HG02973 (cell line): ENCODE data around the gene CACNA1S.

Source experiments
- ATAC-seq: cut with Tn5 transposase; IDR thresholded peaks from one replicate; pipeline ENCODE4 v1.9.1; 2021; ENCODE audit warnings: moderate library complexity; ENCODE audit not compliant: unreplicated experiment

The CACNA1S gene

DNA sequence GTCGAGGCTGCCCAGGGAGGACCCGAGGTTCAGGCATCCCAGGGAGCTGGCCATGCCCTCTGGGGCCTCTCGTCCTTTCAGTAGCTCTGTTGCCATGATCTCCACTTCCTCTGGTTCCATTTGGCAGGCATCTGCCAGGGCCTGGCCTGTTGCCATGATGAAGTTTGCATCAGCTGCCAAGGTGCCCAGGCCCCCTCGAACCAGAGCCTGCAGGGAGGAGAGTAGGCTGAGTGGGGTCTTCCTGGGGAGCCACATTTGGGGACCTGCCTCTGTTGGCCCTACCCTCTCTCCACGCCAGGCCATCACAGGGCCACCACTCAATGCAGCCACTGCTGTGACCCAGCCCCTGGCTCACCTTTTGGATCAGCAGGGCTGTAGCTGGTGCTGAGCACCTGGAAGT, 72.3 kb downstream of the CACNA1S start:
- no peak for ATAC-seq

DNA sequence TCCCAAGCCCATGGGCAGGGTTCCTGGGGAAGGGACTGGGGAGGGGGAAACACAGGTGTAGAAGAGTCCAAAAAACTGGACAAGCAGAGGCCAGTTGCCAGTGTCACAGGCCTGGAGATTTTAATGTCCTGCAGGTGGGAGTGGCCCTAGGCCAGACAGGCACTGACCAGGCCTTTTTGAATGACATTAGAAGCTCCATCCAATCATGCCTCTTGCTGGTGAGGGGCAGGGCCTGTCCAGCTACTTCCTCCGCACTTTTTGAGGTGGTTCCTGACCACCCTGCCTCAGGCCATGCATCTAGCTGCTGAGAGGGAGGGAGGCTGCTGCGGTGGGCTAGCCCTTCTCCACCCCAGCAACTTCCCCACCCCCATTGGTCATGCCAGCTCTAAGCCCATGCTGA, 72.8 kb downstream of the CACNA1S start:
- no peak for ATAC-seq

DNA sequence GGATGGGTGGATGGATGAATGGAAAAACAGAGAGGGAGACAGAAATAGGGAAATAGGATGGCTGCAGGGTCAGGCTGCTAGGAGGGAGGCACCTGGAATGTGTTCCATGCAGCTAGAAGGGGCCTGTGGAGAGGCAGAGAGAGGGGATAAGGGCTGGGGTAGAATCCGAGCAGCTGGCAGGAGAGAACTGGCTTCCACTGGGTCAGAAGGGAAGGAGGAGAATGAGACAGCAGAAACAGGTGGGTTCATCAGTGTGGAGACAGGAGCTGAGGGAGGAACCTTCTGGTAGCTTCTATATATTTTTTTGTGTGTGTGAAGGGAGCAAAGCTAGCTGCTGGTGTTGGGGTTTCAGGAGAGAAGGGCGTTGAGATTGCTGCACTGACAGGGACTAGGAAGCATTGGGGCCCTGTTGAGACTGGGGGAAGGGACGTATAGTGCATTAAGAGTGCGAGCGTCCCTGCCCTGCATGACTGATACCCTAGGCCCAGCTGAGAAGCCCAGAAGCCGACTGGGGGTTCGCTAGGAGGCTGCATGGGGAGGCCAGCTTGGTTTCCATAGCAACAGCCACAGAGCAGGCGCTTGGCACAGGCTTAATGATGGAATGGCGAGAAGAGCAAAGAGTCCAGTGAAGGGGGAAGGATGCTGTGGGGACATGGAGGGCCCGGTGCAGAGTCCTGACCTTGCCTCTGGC, 73.9 kb downstream of the CACNA1S start:
- no peak for ATAC-seq

DNA sequence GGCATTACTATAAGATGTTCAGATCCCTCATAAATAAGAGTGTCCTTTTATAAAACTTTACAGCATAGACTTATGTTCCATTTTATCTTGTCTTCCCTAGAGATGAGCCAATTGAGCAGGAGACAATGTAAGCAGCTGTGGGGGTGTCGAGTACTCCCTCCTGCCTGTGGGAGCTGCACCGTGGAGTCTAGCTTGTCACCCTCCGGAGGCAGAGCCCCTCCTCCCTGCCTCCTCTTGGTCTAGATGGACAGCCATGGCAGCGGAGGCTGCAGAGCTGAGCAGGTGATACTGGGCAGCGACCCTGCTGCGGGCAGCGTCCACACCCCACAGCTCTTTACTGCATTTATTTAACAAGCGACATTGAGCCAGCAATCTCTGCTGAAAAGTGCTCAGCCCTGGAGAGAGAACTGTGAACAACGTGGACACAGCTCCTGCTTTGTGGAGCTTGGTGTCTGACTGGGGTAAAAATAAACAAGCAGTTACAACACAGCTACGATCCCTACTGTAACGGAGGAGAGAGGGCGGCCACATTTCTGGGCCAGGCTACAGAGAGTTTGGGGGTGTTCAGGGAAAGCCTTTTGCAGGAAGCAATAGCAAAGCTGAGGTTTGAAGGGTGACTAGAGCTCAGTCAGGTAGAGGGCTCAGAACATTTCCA, 75.9 kb downstream of the CACNA1S start:
- ATAC-seq = no peak

DNA sequence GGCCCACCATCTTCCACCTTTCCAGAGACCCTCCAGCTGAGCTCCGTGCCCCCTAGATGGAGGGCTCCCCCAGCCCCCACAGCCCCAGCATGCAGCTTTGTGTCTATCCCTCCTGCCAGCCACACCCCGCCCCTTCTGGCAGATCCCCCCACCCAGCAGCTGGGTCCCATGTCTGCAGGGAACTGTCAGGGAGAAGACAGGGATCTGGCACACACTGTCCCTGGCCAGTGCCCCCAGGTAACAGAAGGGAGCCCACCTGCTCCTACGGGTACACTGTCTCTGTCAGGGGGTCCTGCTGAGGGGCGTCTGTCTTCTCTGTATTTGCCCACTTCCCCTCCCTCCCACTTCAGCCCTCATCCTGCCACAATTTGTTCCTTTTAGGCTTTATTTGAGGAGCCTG, 77.6 kb downstream of the CACNA1S start:
- no peak for ATAC-seq

DNA sequence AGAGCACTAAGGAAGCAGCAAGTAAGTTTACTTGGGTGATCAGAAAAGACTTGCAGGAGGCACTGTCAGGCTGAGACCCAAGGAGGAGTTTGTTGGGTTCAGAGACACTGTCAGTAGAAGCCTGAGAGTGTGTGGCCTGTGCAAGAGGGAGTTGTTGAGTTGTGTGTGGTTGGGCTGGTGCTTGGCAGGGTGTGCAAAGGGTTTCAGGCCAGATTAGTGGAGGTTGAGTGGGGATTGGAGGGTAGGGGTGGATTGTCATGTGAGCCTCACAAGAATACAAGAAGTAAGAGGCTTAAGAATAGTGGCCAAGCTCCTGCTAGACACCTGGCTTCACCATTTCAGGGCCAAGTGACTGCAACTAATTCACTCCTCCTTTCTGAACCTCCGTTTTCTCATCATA, 79.8 kb downstream of the CACNA1S start:
- no peak for ATAC-seq

DNA sequence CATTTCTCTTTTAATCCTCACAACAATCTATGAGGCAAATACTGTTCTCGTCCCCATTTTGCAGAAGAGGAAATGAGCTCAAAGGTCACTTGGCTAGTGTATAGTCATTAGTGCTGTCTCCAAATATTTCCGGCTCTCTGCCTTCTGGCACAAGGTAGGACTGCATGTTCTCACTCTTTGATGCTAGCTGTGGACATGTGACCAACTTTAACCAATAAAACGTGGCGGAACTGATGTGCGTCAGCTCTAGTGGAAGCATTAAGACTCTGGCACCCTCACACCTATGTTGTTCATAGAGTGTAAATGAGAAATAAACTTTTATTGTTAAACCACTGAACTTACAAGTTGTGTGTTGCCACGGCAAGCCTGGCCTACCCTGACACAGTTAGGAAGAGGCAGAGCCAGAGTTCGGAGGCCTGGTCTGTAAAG, 83.8 kb downstream of the CACNA1S start:
- no peak for ATAC-seq

DNA sequence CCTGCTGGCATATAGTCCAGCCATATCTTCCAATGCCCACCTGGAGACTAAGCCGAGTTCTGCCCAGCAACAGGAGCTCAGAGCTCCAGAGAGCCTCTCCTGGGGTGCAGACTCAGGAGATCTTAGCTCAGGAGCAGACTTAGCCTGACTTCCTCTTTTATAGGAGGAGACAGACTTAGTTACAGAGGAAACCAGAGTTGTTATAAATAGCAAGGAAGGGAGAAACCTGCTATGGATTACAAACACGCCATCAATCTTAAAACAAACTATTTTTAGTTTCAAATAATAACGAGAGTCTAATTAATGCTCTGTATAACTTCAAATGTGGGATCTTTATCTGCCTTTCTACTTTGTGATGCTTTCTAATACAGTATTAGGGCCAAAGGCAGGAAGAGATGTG, 85.4 kb downstream of the CACNA1S start:
- ATAC-seq = no peak

DNA sequence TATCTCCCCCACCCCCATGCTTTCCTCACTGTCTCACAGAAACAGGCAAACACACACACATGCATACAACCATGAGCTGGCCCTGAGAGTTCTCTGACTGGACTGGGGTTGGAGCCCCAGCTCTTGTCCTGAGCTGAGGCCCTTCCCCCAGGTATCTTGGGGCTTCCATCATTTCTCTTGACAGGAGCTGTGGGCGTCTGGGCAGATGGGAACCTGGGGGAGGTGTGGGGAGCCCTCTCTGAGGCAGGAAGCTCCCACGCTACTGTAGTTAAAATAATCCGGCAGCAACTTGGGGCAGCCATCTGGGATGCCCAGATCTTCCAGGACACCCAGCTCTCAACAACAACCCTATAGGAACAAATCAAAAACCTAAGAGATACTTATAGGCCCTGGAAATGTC, 86.0 kb downstream of the CACNA1S start:
- no peak for ATAC-seq

DNA sequence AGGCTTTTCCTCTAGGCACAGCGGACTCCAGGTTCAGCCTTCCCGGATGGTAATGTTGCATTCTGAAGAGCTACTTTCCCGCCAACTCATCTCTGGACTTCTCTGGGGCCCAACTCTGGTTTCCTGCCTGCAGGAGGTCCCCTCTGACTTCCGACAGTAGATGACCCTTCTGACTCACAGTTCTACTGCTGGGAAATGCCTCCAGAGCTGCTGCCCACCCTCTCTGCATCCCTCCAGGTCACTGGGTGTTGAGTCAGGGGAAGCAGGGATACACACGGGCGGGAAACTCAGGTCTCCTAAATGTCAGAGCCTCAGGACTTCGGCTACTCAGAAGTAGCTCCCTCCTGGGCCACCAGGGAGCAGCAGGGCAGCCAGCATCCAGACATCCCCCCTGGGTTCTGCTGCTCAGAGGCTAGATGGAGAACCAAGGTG, 86.6 kb downstream of the CACNA1S start:
- peak; percentile 24 for ATAC-seq

DNA sequence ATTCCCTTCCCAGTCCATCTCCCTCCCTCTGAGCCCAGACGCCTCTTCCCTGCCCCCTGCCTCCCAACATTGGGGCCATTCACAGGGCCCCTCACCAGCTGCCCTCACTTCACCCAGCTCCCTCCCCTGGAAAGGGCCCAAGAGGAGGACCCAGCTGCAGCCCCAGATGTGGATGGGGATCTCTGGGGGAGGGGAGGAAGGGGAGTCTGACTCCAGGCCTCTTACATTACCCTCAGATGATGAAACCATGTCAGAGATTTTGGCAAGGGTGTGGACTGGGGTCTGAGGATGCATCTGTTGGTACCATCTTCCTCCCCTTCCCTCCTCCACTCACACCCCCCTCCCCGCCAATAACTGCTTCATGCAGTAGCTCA, 87.6 kb downstream of the CACNA1S start:
- ATAC-seq = no peak

DNA sequence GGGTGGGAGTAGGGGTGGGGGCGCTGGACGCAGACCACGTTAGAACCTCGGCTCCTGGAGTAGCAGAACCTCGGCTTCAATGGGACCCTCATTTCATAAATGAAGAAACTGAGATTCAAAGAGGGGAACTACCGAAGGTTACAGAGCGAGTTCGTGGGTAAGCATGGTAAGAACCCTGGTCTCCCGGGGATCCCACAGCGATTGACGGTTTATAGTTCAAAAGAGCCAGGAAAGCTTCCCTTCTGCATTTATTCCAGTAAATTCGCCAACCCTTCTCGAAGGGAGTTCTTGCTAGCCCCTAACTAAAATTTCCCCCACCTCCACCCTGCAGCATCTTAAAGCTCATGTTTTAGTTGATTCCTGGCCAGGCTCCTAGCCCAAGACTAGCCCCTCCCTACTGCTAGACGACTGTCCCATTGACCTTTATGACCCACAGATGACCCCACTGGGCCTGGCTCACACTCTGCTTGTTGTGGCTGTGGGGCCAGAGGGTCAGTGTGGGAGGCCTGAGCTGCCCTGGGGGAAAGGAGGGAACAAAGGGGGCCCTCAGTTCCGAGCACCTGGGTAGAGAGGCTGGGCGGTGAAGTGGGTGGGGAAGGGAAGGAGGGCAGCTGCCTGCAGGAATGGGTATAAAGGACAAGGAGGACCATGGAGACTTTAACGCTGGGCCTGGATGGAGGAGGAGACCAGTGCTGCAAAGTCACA, 88.2 kb downstream of the CACNA1S start:
- ATAC-seq = no peak

DNA sequence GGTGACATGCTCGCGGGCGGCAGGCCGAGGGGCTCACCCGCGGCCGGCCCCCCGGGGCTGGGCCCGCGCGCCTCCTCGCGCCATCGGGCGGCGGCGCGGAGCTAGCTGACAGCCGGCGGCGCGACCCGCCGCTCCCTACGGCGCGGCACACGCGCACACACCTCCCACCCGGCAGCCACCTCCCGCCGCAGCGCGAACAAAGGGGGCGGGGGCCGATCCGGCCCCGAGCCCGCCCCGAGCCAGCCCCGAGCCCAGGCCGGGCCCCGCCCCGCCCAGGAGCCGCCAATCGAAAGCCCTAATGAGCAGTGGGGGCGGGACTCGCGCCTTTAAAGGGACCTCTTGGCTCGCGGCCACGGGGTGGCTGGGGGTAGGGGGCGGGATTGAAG, 88.7 kb downstream of the CACNA1S start, which contains the start of gene KIF21B:
TSS of gene KIF21B (minus strand) at position 198 of the 386 bp plus-strand sequence. CDS start 331 bp downstream, outside the sequence.
- peak; percentile 58 for ATAC-seq

DNA sequence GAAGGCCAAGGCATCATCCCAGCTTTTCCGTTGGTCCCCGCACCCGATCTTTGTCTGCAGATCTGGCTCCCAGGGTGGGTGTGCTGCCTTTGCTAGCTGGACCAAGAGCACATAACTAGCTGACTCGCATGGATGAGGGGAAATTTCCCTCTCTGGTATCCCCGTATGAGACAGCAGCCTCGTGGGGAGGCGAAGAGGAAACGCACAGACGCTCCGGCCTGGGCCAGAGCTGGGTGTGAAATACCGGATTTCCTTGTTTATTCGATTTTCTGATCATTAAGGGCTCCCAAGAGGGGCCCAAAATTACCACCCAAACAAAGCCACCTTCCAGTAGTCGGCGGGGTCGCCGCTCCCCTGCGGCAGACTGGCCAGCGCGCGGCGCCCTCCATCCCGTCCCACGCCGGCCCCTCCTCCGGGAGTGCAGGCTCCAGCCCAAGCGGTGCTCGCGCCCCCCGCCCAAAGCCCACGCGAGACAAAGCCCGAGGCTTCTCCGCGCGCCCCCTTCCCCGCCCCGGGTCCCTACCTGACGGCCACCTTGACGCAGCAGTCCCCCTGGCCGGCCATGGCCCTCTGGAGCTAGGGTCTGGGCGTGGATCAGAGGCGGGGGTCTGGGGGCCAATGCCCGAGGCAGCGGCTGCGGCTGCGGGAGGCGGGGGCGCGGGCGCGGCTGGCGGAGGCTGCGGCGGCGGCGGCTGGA, 89.3 kb downstream of the CACNA1S start:
- ATAC-seq = no peak

DNA sequence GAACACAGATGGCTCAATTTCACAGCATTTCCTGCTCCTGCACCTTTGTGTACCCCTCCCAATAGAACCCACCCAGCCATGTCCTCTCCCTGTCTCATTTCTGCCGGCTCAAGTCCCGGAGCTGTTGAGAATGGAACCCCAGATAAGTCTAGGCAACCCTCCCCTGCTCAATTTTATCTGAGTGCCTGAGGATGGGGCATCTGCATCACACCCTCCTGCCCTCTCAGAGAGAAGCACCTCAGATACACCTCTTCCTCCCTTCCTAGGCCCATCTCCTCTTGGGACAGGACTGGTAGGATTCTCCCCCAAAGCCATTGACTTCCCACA, 89.8 kb downstream of the CACNA1S start:
- ATAC-seq = no peak

DNA sequence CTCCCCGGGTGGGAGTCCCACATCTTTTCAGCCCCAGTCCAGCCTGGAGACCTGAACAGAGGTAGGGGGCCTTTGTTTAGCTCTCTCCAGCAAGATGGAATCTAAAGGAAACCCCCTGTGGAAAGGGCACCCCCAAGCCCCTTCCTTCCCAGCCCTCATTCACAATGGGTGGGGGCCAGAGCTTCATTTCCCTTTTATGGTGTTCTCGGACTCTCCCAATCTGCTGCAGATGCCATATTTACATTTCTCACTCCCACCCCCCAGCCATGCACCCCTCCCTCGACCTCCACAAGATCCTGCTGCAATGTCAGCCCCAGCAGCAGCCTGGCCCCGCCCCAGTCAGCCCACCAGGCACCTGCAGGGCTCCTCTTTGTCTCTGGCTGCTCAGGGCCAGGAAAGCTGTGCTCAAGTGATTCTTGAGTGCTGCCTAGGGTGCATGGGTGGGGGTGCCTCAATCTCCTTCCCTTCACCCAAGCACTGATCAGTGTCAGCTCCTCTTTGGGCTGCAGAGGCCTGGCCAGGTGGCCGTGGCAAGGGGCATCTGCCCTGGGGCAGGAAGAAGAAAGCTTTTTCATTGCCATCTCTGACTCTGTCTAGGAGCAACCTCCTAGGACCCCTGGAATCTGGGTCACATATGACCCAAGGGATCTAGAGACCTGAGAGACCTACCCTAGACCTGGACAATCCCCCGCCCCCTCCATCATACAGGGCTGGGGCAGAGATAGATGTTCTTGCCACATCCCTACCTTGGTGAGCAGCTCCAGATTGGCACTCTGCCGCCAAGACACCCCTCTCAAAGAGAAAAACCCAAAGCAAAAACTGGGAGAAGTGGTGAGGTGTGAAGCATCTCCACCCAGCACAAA, 90.4 kb downstream of the CACNA1S start:
- no peak for ATAC-seq

DNA sequence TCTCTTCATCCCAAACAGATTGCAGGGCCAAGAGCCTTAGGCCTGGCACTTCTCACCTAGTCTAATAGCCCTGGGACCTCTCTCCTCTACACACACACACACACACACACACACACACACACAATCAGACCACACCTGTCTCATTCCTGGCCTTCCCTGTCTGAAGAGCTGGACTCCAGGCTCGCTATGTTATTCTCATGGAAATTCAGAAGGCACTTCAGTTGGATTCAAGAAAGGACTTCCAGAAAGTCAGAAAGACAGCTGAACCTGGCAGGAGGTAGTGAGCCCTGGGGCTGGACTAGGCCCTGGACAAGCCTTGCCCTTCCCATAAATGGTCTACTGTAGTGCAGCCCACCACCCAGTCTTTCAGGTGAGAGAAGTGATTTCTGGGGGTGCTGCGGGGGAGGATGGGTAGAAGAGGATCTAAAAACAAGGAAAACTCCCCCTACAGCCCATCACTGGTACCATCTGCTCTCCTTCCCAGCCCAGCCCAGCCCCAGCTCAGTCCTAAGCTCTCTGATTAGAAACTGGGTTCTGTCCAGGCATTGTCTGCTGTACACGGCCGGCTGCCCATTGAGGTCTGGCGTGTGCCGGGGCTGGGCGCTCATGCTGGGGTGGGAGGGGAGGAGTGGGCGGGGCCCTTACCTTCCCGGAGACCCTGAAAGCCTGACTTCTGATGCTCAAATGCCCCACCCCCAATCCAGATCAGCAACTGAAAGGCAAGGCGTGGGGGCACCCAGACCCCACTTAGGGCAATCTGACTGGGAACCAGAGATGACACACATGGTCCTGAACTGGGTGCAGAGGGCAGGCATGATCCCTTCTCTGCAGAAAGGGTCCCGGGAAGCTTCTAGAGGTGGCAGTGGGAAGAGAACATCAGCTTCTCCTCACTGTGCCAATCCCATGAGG, 91.3 kb downstream of the CACNA1S start:
- ATAC-seq = no peak

DNA sequence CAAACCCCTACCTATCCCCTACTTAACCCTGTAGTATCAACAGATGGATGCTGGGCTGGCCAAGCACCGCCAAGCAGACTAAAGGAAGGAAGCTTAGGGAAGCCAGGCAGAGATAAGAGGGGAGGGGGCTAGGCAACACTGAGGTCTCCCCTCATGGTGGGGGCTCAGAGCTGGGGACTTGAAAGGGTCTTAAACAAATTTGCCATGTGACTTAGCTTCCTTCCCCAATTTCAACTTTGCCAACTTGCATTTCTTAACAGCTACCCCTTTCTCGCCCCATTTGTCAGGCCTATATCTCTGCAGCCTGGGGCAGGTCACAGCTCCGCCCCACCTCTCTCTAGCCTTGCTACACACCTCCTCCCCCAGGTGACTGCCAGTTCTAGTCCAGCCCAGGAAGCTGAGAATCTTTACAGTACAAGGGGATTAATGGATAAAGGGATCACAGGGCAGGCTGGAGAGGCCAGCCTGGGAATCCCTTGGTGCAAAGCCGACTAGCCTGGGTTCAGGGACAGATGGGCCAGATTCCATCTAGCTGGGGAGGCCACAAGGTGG, 92.1 kb downstream of the CACNA1S start:
- ATAC-seq = no peak

DNA sequence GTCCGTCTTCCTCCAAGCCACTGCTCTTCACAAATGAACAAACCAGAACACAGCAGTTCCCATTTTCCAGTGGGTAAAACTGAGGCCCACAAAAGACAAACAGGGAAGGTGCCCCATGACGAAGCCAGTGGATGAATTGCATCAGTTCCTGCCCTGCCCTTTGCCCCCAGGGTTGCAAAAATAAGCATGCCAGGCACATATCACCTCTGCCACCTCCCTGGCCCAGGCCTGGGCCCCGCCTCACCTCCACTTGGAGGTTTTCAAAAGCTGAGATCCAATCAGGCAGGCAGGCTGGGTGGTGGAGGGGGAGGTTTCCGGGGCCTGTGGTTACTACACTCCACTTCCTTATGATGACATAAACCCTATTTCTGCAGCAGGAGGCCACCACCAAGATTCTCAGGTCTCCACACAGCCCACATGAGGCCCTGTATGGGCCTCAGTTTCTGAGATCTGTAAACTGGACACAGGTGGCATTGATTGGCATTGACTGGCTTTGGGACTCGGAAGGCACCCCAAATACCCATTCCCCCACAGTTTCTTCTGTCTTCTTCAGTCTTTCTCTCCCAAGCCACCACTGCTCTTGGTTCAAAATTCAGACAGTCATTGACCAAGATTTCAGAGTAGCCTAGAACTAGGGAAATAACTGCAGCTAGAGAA, 92.8 kb downstream of the CACNA1S start:
- peak; percentile 66 for ATAC-seq
